ENCODE data around the gene CDK14.
"Not testable (repeated sequence)": the region's sequence is repeated elsewhere in the genome, so short reads cannot be mapped to it uniquely, and the experiment has no call there.

The CDK14 gene

GRCh38 chr7:91137788-91138368 is 541.8 kb downstream of the CDK14 start:
- DNase-seq, result no peak

GRCh38 chr7:91140286-91140685 is 544.2 kb downstream of the CDK14 start:
- no peak for DNase-seq

- DNase-seq, result no peak
Observed at GRCh38 chr7:91140982-91141381, 544.9 kb downstream of the CDK14 start.

GRCh38 chr7:91142743-91143142 is 546.6 kb downstream of the CDK14 start:
- no peak for DNase-seq

- DNase-seq, result no peak
Observed at GRCh38 chr7:91149341-91150246, 553.5 kb downstream of the CDK14 start.

GRCh38 chr7:91151916-91152315 is 555.8 kb downstream of the CDK14 start:
- DNase-seq, result no peak

GRCh38 chr7:91156316-91157185 is 560.4 kb downstream of the CDK14 start:
- no peak for DNase-seq

- DNase-seq, result no peak
Observed at GRCh38 chr7:91157579-91158320, 561.6 kb downstream of the CDK14 start.

GRCh38 chr7:91162436-91162835 is 566.3 kb downstream of the CDK14 start:
- DNase-seq, result no peak

- DNase-seq, result no peak
Observed at GRCh38 chr7:91164506-91164905, 568.4 kb downstream of the CDK14 start.

- no peak for DNase-seq
Observed at GRCh38 chr7:91165006-91165845, 569.1 kb downstream of the CDK14 start.

- no peak for DNase-seq
Observed at GRCh38 chr7:91165846-91166230, 569.7 kb downstream of the CDK14 start.

- peak in 1 of 2 experiments; percentile 15 for DNase-seq
Observed at GRCh38 chr7:91168871-91169829, 573.0 kb downstream of the CDK14 start.

GRCh38 chr7:91169830-91170191 is 573.7 kb downstream of the CDK14 start:
- no peak for DNase-seq

- not testable (repeated sequence) for DNase-seq
Observed at GRCh38 chr7:91173265-91173664, 577.1 kb downstream of the CDK14 start.

GRCh38 chr7:91180746-91181145 is 584.6 kb downstream of the CDK14 start:
- DNase-seq, result no peak

- DNase-seq, result no peak
Observed at GRCh38 chr7:91181949-91182348, 585.8 kb downstream of the CDK14 start.

- no peak for DNase-seq
Observed at GRCh38 chr7:91182819-91183764, 587.0 kb downstream of the CDK14 start.

- DNase-seq, result no peak
Observed at GRCh38 chr7:91185771-91186170, 589.6 kb downstream of the CDK14 start.
